GM18511 (cell line): ENCODE results near the gene HEXIM1.

Experiments used
- ATAC-seq: cut with Tn5 transposase; IDR thresholded peaks from one replicate; pipeline ENCODE4 v1.9.1; 2021; ENCODE audit warnings: mild to moderate bottlenecking, moderate library complexity; ENCODE audit not compliant: unreplicated experiment

The HEXIM1 gene

GRCh38 chr17:45145035-45145389 lies 3.3 kb upstream of the HEXIM1 start:
- ATAC-seq = no peak

- ATAC-seq = no peak
These were observed 2.1 kb upstream of the HEXIM1 start for GRCh38 chr17:45146166-45146565.

GRCh38 chr17:45146592-45146889 lies 1.7 kb upstream of the HEXIM1 start:
- no peak for ATAC-seq

- peak; percentile 5 for ATAC-seq
These were observed 1.2 kb upstream of the HEXIM1 start for GRCh38 chr17:45146890-45147580.

GRCh38 chr17:45147581-45148182 lies 593 bp upstream of the HEXIM1 start:
- peak; percentile 32 for ATAC-seq

GRCh38 chr17:45149037-45149668 lies 878 bp downstream of the HEXIM1 start:
- ATAC-seq = no peak

- no peak for ATAC-seq
These were observed 1.7 kb downstream of the HEXIM1 start for GRCh38 chr17:45149669-45150664.

GRCh38 chr17:45150911-45151809 lies 2.9 kb downstream of the HEXIM1 start:
- no peak for ATAC-seq

GRCh38 chr17:45155029-45155428 lies 6.8 kb downstream of the HEXIM1 start:
- no peak for ATAC-seq

GRCh38 chr17:45155483-45155882 lies 7.2 kb downstream of the HEXIM1 start:
- no peak for ATAC-seq

GRCh38 chr17:45156242-45156641 lies 8.0 kb downstream of the HEXIM1 start:
- ATAC-seq = no peak

- peak; percentile 21 for ATAC-seq
These were observed 12.4 kb downstream of the HEXIM1 start for GRCh38 chr17:45160447-45161287.

GRCh38 chr17:45161288-45162024 lies 13.2 kb downstream of the HEXIM1 start, which contains the start of gene HEXIM2:
TSS of gene HEXIM2 (plus strand) at chr17:45161875. CDS start at chr17:45162794, 919 bp downstream.
- peak; percentile 87 for ATAC-seq

GRCh38 chr17:45162025-45162687 lies 13.9 kb downstream of the HEXIM1 start:
- ATAC-seq = no peak

- ATAC-seq = no peak
These were observed 16.5 kb downstream of the HEXIM1 start for GRCh38 chr17:45164734-45165269.

- ATAC-seq = no peak
These were observed 20.9 kb downstream of the HEXIM1 start for GRCh38 chr17:45168991-45169752.
